ENCODE measurements around the gene PRDM16. TPM values are rescaled to one million over a fixed set of nuclear protein-coding genes. Genes with fewer than 3 reads are reported as not detected.

The PRDM16 gene
- total RNA-seq, 1 donor, result 6.5 TPM

GRCh38 chr1:3127738-3128137 is 58.7 kb downstream of the PRDM16 start:
- no peaks in the 10 kb centered on the region for H3K79me2 ChIP-seq (ENCODE audit: insufficient read depth, low read length)
- no peaks in the 10 kb centered on the region for H3K36me3 ChIP-seq (ENCODE audit: insufficient read depth, low read length)
- H3K27me3 ChIP-seq (ENCODE audit: insufficient read depth, low read length), result no peaks in the 10 kb centered on the region
- DNase-seq (ENCODE audit: insufficient read length, low spot score, missing footprints), result no peak
- peak overlapping the region; percentile 75 for H2AFZ ChIP-seq (ENCODE audit: low read length)
- TF ChIP-seq CTCF (IDR thresholded peaks at IDR 0.05; ENCODE audit: extremely low read depth, low read depth, low read length), result no peak
- peaks cover 16% of the 10 kb centered on the region for H3K4me1 ChIP-seq (ENCODE audit: insufficient read depth, low read length)
- no peaks in the 10 kb centered on the region for H3K9me3 ChIP-seq (ENCODE audit: low read depth, low read length)
- H4K20me1 ChIP-seq (ENCODE audit: insufficient read depth, low read length), result no peaks in the 10 kb centered on the region
- peak overlapping the region; percentile 71 for H3K4me2 ChIP-seq (ENCODE audit: insufficient read depth, low read length)
- H3K4me3 ChIP-seq (ENCODE audit: insufficient read depth, low read length), result no peak overlapping the region
- H3K27ac ChIP-seq (ENCODE audit: low read depth, low read length), result peak overlapping the region; percentile 27

- H4K20me1 ChIP-seq (ENCODE audit: insufficient read depth, low read length), result no peaks in the 10 kb centered on the region
Measured at GRCh38 chr1:3128431-3129132, 59.6 kb downstream of the PRDM16 start.

GRCh38 chr1:3129133-3129490 is 60.1 kb downstream of the PRDM16 start:
- no peaks in the 10 kb centered on the region for H4K20me1 ChIP-seq (ENCODE audit: insufficient read depth, low read length)
- DNase-seq (ENCODE audit: insufficient read length, low spot score, missing footprints), result no peak
- no peak overlapping the region for H2AFZ ChIP-seq (ENCODE audit: low read length)
- H3K9me3 ChIP-seq (ENCODE audit: low read depth, low read length), result no peaks in the 10 kb centered on the region
- no peaks in the 10 kb centered on the region for H3K36me3 ChIP-seq (ENCODE audit: insufficient read depth, low read length)
- peaks cover 20% of the 10 kb centered on the region for H3K4me1 ChIP-seq (ENCODE audit: insufficient read depth, low read length)
- H3K27ac ChIP-seq (ENCODE audit: low read depth, low read length), result no peak overlapping the region
- no peaks in the 10 kb centered on the region for H3K79me2 ChIP-seq (ENCODE audit: insufficient read depth, low read length)
- H3K4me2 ChIP-seq (ENCODE audit: insufficient read depth, low read length), result no peak overlapping the region
- no peaks in the 10 kb centered on the region for H3K27me3 ChIP-seq (ENCODE audit: insufficient read depth, low read length)
- no peak for TF ChIP-seq CTCF (IDR thresholded peaks at IDR 0.05; ENCODE audit: extremely low read depth, low read depth, low read length)
- no peak overlapping the region for H3K4me3 ChIP-seq (ENCODE audit: insufficient read depth, low read length)

More at GRCh38 chr1:3128431-3129132, 59.6 kb downstream of the PRDM16 start:
- H3K4me1 ChIP-seq (ENCODE audit: insufficient read depth, low read length), result peaks cover 16% of the 10 kb centered on the region
- H3K79me2 ChIP-seq (ENCODE audit: insufficient read depth, low read length), result no peaks in the 10 kb centered on the region
- no peak overlapping the region for H3K4me3 ChIP-seq (ENCODE audit: insufficient read depth, low read length)
- no peaks in the 10 kb centered on the region for H3K9me3 ChIP-seq (ENCODE audit: low read depth, low read length)
- DNase-seq (ENCODE audit: insufficient read length, low spot score, missing footprints), result no peak
- H2AFZ ChIP-seq (ENCODE audit: low read length), result no peak overlapping the region
- H3K36me3 ChIP-seq (ENCODE audit: insufficient read depth, low read length), result no peaks in the 10 kb centered on the region
- TF ChIP-seq CTCF (IDR thresholded peaks at IDR 0.05; ENCODE audit: extremely low read depth, low read depth, low read length), result no peak
- no peaks in the 10 kb centered on the region for H3K27me3 ChIP-seq (ENCODE audit: insufficient read depth, low read length)
- H3K4me2 ChIP-seq (ENCODE audit: insufficient read depth, low read length), result no peak overlapping the region
- no peak overlapping the region for H3K27ac ChIP-seq (ENCODE audit: low read depth, low read length)

GRCh38 chr1:3130268-3130667 is 61.3 kb downstream of the PRDM16 start:
- Histone ChIP-seq H3K4me3 (ENCODE audit: insufficient read depth, low read length) (no peak overlapping the region), H3K36me3 (ENCODE audit: insufficient read depth, low read length) (no peaks in the 10 kb centered on the region), H3K79me2 (ENCODE audit: insufficient read depth, low read length) (no peaks in the 10 kb centered on the region), H3K4me2 (ENCODE audit: insufficient read depth, low read length) (no peak overlapping the region), H3K9me3 (ENCODE audit: low read depth, low read length) (no peaks in the 10 kb centered on the region), H4K20me1 (ENCODE audit: insufficient read depth, low read length) (no peaks in the 10 kb centered on the region), H3K27me3 (ENCODE audit: insufficient read depth, low read length) (no peaks in the 10 kb centered on the region), H2AFZ (ENCODE audit: low read length) (no peak overlapping the region), H3K4me1 (ENCODE audit: insufficient read depth, low read length) (peaks cover 20% of the 10 kb centered on the region), H3K27ac (ENCODE audit: low read depth, low read length) (no peak overlapping the region)
- DNase-seq (ENCODE audit: insufficient read length, low spot score, missing footprints), result no peak
- TF ChIP-seq CTCF (IDR thresholded peaks at IDR 0.05; ENCODE audit: extremely low read depth, low read depth, low read length), result no peak

Data from osteoblast (primary cell).